HG03457 (cell line): Measurements from ENCODE around the gene RBMS1.
"Not testable (repeated sequence)": the region's sequence is repeated elsewhere in the genome, so short reads cannot be mapped to it uniquely, and the experiment has no call there.

Source experiments
- ATAC-seq: cut with Tn5 transposase; IDR thresholded peaks from one replicate; pipeline ENCODE4 v1.9.1; 2021; ENCODE audit warnings: moderate number of reproducible peaks; ENCODE audit not compliant: unreplicated experiment

The RBMS1 gene

DNA sequence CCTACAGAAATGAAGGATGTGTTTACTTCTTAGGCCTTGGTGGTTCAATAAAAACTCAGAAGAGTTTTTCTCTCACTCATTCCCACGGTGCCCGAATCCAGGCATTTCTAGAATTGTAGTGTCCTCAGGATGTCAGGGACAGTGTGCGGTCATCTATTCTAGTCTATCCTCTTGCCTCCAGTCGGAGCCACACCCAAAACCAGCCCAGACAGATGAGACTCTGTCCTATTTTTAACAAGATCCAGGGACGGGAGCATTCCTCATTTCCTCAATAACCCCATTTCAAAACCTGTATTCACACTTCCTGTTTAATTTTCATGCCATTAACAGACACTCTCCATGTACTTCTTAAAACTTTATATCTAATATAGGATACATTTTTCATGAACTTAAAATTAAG, 11.6 kb upstream of the RBMS1 start:
- ATAC-seq = no peak

DNA sequence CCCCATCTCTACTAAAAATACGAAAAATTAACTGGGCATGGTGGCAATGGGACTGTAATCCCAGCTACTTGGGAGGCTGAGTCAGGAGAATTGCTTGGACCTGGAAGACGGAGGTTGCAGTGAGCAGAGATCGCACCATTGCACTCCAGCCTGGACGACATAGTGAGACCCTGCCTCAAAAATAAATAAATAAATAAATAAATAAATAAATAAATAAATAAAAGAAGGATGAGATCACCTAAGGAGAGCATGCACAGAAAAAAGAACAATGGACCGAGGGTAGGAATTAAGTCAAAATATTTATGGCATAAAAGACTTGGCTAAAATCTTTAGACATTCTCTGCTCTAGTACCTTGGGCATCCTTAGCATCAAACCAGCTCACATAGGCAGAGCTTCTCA, 8.9 kb upstream of the RBMS1 start:
- no peak for ATAC-seq

DNA sequence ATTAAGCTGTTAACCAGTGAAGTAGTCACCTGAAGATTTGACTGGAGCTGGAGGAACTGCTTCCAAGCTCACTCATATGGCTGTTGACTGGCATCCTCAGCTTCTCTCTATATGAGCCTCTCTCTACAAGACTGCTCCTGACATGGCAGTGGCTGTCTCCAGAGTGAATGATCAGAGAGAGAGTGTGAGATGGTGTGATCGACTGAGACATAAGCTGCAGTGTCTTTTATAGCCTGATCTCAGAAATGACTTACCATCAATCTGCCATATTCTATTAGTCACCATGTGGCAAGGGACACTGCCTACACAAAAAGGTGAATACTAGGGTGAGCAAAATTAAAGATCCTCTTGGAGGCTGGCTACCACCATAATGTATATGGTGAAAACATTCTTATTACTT, 7.8 kb upstream of the RBMS1 start:
- no peak for ATAC-seq

DNA sequence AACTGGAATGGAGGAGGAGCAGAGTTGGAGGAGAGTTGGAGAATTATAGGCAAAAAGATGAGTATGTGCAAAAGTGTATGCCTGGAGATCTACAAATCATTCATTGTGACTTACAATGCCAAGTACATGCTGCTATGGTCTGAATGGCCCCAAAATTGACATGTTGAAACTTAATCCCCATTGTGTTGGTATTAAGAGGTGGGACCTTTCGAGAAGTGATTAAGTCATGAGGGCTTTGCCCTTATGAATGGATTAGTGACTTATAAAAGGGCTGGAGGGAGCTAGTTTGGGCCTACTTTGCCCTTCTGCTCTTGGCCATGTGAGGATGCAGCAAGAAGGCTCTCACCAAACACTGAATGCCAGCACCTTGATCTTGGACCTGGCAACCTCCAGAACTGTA, 6.3 kb upstream of the RBMS1 start:
- ATAC-seq = no peak

DNA sequence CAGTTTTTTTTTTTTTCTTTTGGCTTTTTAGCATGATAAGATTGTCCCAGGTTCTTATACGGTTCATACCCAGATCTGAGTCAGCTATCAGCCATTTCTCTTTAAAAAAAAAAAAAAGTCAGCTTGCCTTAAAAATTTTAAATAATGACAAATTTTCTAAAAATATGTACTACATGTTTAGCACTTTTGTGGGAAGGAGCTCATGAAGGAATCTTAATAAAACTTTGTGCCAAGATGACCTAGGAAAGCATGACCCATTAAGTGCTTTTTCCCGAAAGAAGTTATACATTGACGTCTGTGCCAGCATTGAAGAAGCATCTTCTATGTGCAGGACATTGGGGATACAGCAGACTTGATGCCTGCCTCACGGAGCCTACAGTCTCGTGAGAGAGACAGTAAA, 4.5 kb upstream of the RBMS1 start:
- ATAC-seq = no peak

DNA sequence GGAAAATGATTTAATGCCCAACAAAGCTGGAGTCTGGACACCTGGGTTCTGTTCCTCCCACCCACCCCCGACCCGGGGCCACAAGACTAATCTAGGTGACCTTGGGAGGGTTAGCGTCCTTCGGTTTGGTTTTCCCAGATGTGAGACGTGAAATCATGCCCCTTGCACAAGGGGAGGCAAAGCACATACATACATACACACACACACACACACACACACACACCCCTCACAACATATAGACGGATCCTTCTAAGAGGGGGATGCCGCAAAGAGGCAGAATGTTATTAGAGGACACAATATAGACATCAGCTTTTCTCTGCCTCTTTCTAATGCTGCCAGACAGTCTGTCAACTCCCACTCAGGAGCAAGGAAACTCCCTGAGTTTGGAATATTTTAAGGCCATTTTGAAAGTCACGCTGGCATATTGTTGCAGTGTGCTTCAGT, 616 bp upstream of the RBMS1 start:
- ATAC-seq = no peak

DNA sequence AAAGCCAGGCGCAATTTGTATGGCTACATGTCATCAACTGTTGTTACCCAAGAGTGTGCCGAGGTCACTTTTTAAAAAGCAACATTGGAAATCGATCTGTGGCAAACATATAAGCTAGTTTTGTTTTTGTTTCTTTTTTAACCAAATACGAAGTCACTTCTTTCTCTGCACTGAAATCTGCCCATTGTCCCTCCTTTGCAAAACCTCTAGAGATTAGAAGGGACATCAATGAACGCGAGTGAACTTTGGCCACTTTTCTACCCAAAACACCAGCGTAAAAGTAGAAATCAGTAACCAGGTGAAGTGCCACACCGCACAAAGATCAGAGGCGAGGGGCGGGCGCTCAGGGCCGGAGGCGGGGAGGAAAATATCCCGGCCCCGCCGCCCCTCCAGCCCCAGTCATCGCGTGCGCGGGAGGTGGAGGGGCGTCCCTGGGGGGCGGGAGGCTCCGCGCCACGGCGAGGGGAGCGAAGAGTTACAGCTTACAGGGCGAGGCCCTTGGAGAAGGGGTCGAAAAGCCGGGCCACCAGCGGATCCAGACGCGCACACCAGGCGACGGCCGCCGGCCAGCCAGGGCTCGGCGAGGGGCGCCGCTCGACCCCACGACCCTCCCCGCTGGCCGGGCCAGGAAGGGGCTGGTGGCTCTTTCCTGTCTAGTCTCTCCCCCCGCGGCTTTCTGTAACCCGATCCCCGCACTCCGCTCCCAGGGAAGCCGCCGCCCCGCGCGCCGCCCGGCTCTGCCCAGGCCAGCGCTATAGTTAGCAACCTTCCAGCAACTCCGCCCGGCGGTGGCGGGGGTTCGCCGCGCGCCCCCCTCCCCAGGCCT, 993 bp downstream of the RBMS1 start:
- no peak for ATAC-seq

DNA sequence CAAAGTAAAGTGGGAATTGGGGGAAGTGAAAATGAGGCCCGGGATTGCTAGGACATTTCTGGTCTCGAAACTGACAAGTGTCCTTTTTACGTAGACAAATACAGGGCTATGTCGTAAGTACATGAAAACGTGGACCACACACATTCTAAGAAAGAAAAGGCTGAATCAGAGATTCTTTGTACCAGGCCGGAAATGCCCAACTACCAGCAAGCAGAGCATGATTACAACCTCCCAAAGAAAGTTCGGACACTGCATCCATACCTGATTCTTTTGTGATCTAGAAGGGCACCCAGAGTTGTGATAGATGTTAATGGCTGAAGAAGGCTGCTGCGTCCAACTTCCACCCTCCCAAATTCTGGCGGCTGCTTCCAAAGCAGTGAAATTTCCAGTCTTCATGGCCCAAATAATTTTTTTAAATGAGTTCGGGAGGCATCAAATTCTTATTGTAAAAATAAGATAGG, 1.7 kb downstream of the RBMS1 start:
- no peak for ATAC-seq

DNA sequence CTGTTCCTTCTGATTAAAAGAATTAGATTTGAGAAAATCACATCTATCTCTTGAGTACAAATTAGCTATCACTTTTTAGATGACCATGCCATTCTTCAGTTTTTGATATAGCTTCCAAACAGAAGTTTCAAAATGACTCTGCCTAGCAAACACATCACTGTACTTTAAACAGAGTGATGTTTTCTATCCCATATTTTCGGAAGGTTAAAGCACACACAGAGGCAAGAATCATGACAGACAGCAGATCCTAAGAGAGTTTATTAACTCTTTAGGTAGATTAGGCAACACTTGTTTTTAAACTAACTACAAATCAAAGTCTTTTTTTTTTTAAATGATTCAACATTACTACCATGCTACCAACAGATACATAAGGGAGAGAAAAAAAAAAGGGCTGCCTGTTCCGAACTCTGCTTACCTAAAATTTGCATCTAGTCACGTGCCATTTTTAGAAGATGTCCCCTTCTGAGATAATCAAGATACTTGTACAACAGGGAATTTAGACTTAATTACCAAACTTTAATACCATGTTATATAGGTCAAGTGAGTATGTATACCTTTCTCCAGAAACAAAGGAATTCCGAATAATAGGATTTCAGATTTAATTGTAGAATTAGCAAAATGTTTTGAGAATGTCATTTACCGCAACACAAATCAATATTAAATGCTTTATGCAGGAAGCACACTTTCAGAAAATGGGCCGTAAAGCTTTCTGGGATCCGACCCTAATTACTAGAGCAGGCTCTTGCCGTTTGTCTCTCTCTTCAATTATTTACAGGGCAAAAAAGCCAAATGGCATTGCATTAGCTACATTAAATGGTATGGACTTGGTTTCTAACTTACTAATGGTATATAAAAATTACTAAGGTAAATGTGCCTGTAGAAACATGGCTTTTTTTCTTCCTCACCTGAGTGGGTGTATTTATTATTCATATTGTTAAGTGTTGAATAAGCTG, 2.6 kb downstream of the RBMS1 start:
- no peak for ATAC-seq

DNA sequence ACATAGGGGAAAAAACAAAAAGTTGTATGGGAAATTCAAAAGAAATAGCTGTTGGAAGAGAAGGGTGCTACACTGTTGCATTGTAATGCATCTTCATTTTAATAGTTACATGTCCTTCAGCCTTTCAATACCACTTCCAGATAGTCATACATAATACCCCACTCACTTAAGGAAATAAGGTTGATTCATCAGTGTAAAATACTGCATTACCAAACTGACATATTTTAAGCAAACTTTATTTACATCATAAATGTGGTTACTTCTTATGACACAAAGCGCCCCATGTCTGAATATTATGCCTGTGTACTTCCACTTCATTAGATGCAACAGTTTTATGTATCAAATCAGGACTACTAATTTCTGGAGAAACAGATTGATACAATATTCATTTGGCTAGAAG, 4.5 kb downstream of the RBMS1 start:
- no peak for ATAC-seq

DNA sequence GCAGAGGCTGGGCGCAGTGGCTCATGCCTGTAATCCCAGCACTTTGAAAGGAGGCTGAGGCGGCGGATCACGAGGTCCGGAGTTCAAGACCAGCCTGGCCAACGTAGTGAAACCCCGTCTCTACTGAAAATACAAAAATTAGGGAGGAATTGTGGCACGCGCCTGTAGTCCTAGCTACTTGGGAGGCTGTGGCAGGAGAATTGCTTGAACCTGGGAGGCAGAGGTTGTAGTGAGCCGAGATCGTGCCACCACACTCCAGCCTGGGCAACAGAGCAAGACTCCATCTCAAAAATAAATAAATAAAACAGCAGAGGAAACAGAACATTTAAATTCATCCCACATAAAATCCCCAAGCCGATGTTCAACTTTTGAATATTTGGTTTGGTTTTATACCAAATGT, 5.3 kb downstream of the RBMS1 start:
- ATAC-seq = not testable (repeated sequence)

DNA sequence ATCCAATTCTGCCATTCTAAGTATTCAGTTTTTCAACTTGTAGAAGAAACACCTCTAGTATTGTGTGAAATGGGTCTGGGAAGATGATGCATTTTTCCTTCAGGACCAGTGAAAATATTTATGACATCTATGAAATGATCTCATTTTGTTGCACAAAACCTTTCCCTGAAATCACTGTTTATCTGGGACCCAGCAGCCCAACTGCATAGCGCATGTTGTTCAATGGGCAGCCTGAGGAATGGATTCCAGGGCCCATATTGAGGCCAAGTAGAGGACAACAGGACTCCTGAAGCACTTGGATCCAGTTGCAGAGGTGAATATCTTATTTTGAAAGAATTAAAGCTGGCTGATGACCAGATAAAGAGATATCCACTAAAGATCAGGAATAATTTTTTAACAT, 7.3 kb downstream of the RBMS1 start:
- no peak for ATAC-seq

DNA sequence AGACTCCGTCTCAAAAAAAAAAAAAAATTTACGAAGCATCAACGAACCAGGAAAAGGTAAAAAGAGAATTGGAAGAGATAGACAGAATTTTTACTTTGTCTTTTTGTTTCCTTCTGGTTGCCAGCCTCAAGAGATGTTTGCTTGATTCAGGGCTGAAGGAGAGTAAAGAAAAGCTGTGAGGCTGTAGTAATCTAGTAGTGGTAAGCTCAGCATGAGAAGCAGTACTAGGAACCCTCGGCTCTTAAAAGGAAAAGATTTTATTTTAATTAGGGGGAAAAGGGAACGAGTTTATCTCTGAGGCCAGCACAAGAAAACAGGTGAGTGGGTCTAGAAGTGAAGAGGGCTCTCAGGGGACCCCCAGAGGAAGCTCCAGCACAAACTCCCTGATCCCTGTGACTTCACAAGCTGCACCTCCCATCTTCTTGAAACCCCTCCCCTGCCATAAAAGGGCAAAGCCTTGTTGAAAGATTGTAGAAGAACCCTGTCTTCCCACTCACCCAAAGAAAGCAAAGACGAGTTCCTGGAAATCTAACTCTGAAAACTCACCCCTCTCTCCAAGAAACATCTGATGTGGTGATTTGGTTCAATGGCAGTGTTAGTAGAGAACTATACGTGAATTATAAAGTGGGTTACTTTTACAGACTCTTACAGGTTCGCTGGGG, 8.6 kb downstream of the RBMS1 start:
- no peak for ATAC-seq

DNA sequence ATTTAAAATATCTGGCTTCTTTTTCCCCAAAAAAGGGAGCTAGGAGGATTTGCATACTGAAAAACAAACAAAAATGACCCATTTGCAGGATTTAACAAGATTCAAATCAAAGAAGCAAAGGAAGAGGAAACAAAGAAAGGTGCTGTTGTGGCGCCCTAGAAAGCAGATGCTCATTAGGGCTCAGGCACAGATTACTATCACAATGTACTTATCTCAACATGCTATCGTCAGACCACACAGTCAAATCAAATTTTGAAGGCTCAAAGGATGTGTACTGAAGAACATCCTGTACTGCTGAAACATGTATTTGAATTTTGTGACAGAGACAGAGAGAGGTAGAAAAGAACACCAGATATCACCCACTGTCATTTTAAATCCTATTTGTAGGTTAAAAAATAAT, 10.9 kb downstream of the RBMS1 start:
- ATAC-seq = no peak

DNA sequence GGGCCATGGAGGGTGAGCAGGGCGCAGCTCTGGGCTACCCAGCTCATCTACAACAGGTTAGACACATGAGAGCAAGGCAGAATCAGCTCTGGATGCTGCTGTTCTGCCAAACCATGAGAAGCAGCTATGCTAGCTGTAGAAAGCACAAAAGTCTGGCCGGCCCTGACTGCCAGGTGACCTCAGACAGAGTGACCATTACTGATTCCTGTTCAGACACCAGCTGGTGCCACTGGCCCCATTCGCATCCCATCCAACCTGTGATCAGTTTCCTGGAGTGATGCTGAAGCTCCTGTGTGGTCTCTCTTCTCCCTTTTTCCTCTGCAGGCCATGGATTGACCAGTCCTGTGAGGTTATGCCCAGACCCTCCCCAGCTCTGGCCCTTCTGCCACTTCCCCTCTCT, 14.3 kb downstream of the RBMS1 start:
- no peak for ATAC-seq

DNA sequence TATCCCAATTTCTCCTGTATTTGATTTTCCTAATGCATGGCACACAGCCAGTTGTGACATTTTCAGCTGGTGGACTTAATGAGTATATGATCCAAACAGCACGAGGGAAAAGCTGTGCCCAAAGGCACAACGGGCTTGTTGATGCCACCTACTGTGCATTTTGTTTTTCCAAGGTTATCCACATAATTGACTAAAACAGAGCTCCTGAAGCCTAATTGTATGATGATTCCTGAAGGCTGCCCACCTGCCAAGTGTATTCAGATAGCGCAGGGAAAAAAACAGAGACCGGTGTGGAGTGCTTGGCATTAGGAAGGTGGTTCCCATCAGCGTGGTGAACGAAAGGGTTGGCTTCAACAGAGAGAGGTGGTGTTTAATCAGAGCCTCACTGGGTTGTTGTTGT, 14.9 kb downstream of the RBMS1 start:
- ATAC-seq = no peak

DNA sequence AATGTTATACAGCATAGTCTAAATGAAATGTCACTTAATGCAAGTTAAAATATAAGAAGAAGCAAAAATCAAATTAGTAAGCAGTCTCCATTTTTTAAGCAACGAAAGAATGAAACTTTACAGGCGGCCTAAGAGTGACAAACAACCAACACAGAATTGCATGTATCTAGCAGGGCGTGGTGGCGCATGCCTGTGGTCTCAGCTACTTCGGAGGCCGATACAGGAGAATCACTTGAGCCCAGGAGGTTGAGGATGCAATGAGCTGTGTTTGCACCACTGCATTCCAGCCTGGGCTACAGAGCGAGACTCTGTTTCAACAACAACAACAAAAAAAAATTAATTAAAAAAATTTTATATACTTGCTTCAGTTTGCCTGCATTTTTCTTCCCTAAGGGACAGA, 16.6 kb downstream of the RBMS1 start:
- no peak for ATAC-seq

DNA sequence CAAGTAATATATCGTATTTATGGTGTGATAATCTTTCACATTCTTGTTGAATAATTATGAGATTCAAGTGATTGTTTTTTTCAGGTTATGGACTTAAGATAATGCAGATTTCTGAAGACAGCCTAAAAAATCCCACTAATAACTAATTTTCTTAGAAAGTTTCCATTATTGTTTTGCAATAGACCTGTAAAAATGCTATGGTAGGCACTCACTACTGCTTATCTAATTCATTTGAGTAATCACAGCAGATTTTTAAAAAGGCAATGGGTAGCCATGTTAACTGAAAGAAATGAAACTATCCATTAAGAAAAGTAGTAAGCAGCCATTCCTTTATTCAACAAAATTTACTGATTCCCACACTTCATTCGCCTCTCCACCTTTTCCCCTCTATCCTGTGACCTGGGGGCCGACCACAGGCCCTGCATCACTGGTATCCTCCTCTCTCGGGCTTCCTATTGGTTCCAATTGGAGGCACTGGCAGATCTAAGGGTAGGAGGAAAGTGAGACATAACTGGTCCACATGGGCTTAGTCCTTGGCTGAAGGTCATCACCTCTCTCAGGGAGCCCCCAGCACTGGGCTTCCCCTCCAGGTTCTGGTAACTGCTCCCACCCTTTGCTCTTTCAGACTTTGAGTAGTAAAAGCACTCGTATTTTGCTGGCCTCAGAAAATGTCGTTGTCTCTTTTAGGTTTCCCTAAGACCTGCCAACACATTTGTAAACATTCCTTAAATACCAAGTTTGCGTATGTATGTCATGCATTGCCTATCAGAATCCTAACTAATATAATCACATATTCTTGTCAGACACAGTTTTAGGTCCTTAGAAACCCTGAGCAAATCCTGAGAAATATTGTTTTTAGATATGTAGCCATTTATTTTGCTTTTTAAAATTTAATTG, 18.5 kb downstream of the RBMS1 start:
- no peak for ATAC-seq

DNA sequence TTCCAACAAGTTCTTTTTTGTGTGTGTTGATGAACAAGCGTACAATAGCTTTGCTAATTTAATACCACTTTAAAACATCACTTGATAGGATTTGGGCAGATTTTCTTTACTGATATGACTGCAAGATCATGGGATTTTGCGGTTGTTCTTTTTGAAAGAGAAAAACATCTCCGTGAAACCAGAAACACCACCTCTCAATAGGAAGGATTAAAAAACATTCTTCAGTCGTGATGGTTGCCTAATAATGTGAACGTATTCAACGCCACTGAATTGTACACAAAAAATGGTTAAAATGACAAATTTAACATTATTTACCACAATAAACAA, 19.3 kb downstream of the RBMS1 start:
- no peak for ATAC-seq

DNA sequence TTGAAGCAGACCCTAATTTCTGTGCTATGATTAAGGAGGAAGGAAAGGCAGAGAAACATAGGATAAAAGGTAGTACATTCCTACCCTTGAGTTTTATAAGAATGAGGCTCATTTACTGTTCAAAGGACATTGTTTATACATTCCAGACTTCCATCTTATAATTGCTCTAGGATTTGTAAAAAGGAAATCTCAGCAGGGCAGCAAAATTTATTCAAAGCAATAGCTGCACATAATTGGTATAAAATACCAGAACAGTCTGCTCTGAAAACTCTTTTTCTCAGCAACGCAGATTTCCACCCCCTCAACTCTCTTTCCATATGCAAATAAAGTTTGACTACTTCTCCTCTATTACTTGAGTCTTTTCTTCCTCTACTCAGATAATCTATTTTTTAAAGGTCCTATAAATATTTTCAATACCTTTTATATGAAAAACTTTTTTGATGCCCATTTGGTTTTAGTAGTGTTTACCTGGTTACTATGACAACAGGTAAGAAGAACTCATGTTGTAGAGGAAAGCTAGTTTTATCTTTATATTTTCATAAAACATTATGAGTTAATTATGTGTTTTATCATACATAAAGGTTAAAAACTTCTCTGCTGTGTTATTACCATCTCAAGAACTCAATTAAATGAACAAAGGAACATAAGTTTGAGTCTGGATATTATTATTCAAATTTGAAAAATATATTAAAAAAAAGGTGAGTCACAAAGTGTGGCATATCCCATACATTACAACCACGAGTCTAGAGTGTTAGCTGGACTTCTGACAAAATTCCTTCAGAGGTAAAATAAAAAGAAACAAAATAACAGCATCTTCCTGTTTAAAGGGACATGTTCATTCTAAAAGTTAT, 19.9 kb downstream of the RBMS1 start:
- ATAC-seq = no peak
